Neural progenitor cell (in vitro differentiated cells): ENCODE measurements around the gene NUP50.

Experiments
- EZH2 ChIP-seq: fragments of 200-600 bp; sonication (generic); IDR thresholded peaks from 2 replicates; pipeline ENCODE4 v1.6.1; 2017; ENCODE audit warnings: antibody characterized with exemption, mild to moderate bottlenecking, moderate library complexity
- EZH2phosphoT487 ChIP-seq: fragments of 200-600 bp; sonication (generic); IDR thresholded peaks from 2 replicates; pipeline ENCODE4 v1.6.1; 2017; ENCODE audit warnings: antibody characterized with exemption
- TF ChIP-seq, protein P1 (sequence below): fragments of 200-600 bp; sonication (generic); IDR thresholded peaks from 2 replicates; pipeline ENCODE4 v1.5.1; 2017; ENCODE audit warnings: antibody characterized with exemption, mild to moderate bottlenecking

DNA sequence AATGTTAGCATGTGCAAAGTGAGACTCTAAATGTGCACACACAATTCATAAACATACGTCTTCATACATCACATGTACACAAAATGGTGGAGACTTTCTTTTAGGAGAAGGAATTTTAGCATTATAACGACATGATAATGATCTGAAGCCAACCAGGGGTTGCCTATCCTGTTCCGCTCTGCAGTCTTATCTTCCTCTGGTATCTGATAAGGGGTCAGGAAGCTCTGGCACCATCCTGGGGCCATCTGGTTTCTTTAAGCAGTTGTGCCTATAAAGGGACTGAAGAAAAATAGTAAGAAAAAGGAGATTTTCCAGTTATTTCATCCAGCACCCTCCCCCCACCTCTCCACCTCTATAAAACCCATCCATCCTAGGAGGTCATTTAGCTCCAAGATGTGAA, 5.8 kb upstream of the NUP50 start:
- TF ChIP-seq, protein P1, sequence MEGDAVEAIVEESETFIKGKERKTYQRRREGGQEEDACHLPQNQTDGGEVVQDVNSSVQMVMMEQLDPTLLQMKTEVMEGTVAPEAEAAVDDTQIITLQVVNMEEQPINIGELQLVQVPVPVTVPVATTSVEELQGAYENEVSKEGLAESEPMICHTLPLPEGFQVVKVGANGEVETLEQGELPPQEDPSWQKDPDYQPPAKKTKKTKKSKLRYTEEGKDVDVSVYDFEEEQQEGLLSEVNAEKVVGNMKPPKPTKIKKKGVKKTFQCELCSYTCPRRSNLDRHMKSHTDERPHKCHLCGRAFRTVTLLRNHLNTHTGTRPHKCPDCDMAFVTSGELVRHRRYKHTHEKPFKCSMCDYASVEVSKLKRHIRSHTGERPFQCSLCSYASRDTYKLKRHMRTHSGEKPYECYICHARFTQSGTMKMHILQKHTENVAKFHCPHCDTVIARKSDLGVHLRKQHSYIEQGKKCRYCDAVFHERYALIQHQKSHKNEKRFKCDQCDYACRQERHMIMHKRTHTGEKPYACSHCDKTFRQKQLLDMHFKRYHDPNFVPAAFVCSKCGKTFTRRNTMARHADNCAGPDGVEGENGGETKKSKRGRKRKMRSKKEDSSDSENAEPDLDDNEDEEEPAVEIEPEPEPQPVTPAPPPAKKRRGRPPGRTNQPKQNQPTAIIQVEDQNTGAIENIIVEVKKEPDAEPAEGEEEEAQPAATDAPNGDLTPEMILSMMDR, result no peak
- TF ChIP-seq EZH2 (no peak), EZH2phosphoT487 (no peak)
